SU-DHL-6 (cell line): ENCODE data around the gene ZMYND8.
"Not testable (repeated sequence)": the region's sequence is repeated elsewhere in the genome, so short reads cannot be mapped to it uniquely, and the experiment has no call there.

Experiments
- H2AFZ ChIP-seq: fragments of 200-600 bp; sonication (generic); 2 replicates; pipeline ENCODE4 v1.6.1; 2014; ENCODE audit warnings: low read depth, mild to moderate bottlenecking, moderate library complexity, mixed read lengths, antibody characterized with exemption, low read length; ENCODE audit not compliant: severe bottlenecking
- H3F3A ChIP-seq: fragments of 200-600 bp; shearing (Covaris generic); 2 replicates; pipeline ENCODE4 v1.6.0; 2016; ENCODE audit warnings: antibody characterized with exemption, mild to moderate bottlenecking; ENCODE audit not compliant: insufficient read depth
- H3K27ac ChIP-seq: fragments of 200-600 bp; sonication (generic); 2 replicates; pipeline ENCODE4 v1.5.1; 2016; ENCODE audit warnings: low read depth, mild to moderate bottlenecking, low read length, moderate library complexity, mixed read lengths
- H3K27me3 ChIP-seq: fragments of 200-600 bp; sonication (generic), shearing (Covaris generic); 2 replicates; pipeline ENCODE4 v1.6.0; 2014; ENCODE audit warnings: mild to moderate bottlenecking, low read length
- H3K36me3 ChIP-seq: fragments of 200-600 bp; sonication (generic); 2 replicates; pipeline ENCODE4 v1.6.1; 2014; ENCODE audit warnings: mild to moderate bottlenecking, low read length, mixed read lengths
- H3K4me2 ChIP-seq: fragments of 300-600, 200-600 bp; shearing (Covaris generic), sonication (generic); 2 replicates; pipeline ENCODE4 v1.6.0; 2014; ENCODE audit warnings: low read length, low read depth, mild to moderate bottlenecking; ENCODE audit not compliant: poor library complexity, severe bottlenecking
- H3K4me3 ChIP-seq: fragments of 200-600 bp; sonication (generic); 2 replicates; pipeline ENCODE4 v1.5.1; 2014; ENCODE audit warnings: antibody characterized with exemption, low read length, mild to moderate bottlenecking, mixed read lengths; ENCODE audit not compliant: insufficient read depth, poor library complexity, severe bottlenecking
- H3K79me2 ChIP-seq: fragments of 200-600 bp; sonication (generic); 2 replicates; pipeline ENCODE4 v1.6.1; 2014; ENCODE audit warnings: mild to moderate bottlenecking, low read length, moderate library complexity; ENCODE audit not compliant: insufficient read depth
- H3K9ac ChIP-seq: fragments of 200-600 bp; sonication (generic); 2 replicates; pipeline ENCODE4 v1.7.0; 2014; ENCODE audit warnings: mild to moderate bottlenecking, low read length
- H3K9me2 ChIP-seq: fragments of 200-600 bp; sonication (generic); replicated peaks from 2 replicates; pipeline ENCODE4 v1.6.1; 2014; ENCODE audit warnings: low read length; ENCODE audit not compliant: insufficient read depth
- H3K9me3 ChIP-seq: fragments of 200-600 bp; sonication (generic); 2 replicates; pipeline ENCODE4 v1.6.1; 2014; ENCODE audit warnings: low read length, mixed read lengths; ENCODE audit not compliant: insufficient read depth
- H4K20me1 ChIP-seq: fragments of 200-600 bp; sonication (generic); 2 replicates; pipeline ENCODE4 v1.6.1; 2014; ENCODE audit warnings: low read depth, mild to moderate bottlenecking, antibody characterized with exemption, low read length, moderate library complexity, mixed read lengths
- CTCF ChIP-seq: fragments of 200-600 bp; sonication (generic); IDR thresholded peaks from one replicate; pipeline ENCODE4 v1.5.1; 2017; ENCODE audit warnings: antibody characterized with exemption, mild to moderate bottlenecking, low read length, moderate library complexity; ENCODE audit not compliant: insufficient read depth, poor library complexity, severe bottlenecking
- EZH2phosphoT487 ChIP-seq: fragments of 200-600 bp; sonication (generic), shearing (Covaris generic); conservative IDR thresholded peaks from 2 replicates; pipeline ENCODE4 v1.6.1; 2018; ENCODE audit warnings: mild to moderate bottlenecking, antibody characterized with exemption, low read length, moderate library complexity, mixed read lengths

The ZMYND8 gene

GRCh38 chr20:47243532-47244305 lies 112.8 kb downstream of the ZMYND8 start:
- no peak for TF ChIP-seq EZH2phosphoT487
- no peak for TF ChIP-seq CTCF

GRCh38 chr20:47243003-47243402 lies 113.5 kb downstream of the ZMYND8 start:
- Histone ChIP-seq H3K4me3 (no peak overlapping the region), H3F3A (no peaks in the 10 kb centered on the region), H3K36me3 (peaks cover 21% of the 10 kb centered on the region), H4K20me1 (no peaks in the 10 kb centered on the region), H3K4me2 (no peak overlapping the region), H3K27ac (no peak overlapping the region), H3K9me2 (no peaks in the 10 kb centered on the region), H3K79me2 (peaks cover 8% of the 10 kb centered on the region; the same call in 1 of the 2 replicates), H3K9ac (no peak overlapping the region), H3K27me3 (no peaks in the 10 kb centered on the region), H2AFZ (no peak overlapping the region), H3K9me3 (no peaks in the 10 kb centered on the region)
- no peak for TF ChIP-seq EZH2phosphoT487
- no peak for TF ChIP-seq CTCF

More at GRCh38 chr20:47243532-47244305, 112.8 kb downstream of the ZMYND8 start:
- peaks cover 12% of the 10 kb centered on the region; the same call in 1 of the 2 replicates for H3K79me2 ChIP-seq
- H3K27me3 ChIP-seq = no peaks in the 10 kb centered on the region
- H3F3A ChIP-seq = no peaks in the 10 kb centered on the region
- H3K9me3 ChIP-seq = no peaks in the 10 kb centered on the region
- H3K4me3 ChIP-seq = no peak overlapping the region
- no peak overlapping the region for H3K27ac ChIP-seq
- no peaks in the 10 kb centered on the region for H4K20me1 ChIP-seq
- H3K36me3 ChIP-seq = peaks cover 20% of the 10 kb centered on the region
- no peak overlapping the region for H3K4me2 ChIP-seq
- no peaks in the 10 kb centered on the region for H3K9me2 ChIP-seq
- H3K9ac ChIP-seq = no peak overlapping the region
- H2AFZ ChIP-seq = no peak overlapping the region

GRCh38 chr20:47241345-47241781 lies 115.1 kb downstream of the ZMYND8 start:
- no peaks in the 10 kb centered on the region for H4K20me1 ChIP-seq
- peaks cover 5% of the 10 kb centered on the region; the same call in 1 of the 2 replicates for H3K79me2 ChIP-seq
- no peak overlapping the region for H3K4me3 ChIP-seq
- no peaks in the 10 kb centered on the region for H3K9me3 ChIP-seq
- no peak overlapping the region for H3K4me2 ChIP-seq
- H3K36me3 ChIP-seq = peaks cover 20% of the 10 kb centered on the region
- H3K27me3 ChIP-seq = no peaks in the 10 kb centered on the region
- H3K27ac ChIP-seq = no peak overlapping the region
- no peaks in the 10 kb centered on the region for H3K9me2 ChIP-seq
- no peak overlapping the region for H2AFZ ChIP-seq
- H3F3A ChIP-seq = no peaks in the 10 kb centered on the region
- H3K9ac ChIP-seq = no peak overlapping the region
- no peak for TF ChIP-seq EZH2phosphoT487
- no peak for TF ChIP-seq CTCF

- H4K20me1 ChIP-seq, H2AFZ ChIP-seq, H3K4me2 ChIP-seq, H3F3A ChIP-seq, H3K4me3 ChIP-seq, H3K9me3 ChIP-seq, H3K27me3 ChIP-seq, H3K9ac ChIP-seq, H3K27ac ChIP-seq, H3K79me2 ChIP-seq, H3K9me2 ChIP-seq: not testable (repeated sequence)
- H3K36me3 ChIP-seq = peaks cover 11% of the 10 kb centered on the region
Measured at GRCh38 chr20:47240096-47240495, 116.4 kb downstream of the ZMYND8 start.
